Measurements from ENCODE around the gene CTNND2. TPM values are rescaled to one million over a fixed set of nuclear protein-coding genes. Genes with fewer than 3 reads are reported as not detected.

CTNND2 gene
- total and polyA plus RNA-seq, 4 donors: 0.05 to 0.50 (median 0.27) TPM

DNA sequence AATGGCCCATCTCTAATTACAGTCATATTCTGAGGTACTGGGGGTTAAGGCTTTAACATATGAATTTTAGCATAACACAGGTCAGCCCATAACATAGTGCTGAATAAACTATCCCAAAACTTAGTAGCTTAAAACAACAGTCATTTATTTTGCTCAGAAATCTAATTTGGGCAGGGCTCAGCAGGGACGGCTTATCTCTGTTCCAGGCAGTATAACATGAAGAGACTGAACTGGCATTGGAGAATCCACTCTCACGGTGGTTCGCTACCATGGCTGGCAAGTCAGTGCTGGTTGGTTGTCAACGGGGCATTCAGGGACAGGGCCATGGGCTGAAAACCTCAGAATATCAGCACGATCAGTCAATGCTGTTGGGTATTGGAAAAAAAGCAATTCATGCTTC is 622.4 kb downstream of the CTNND2 start:
- Histone ChIP-seq H3K27ac (ENCODE audit: low read depth in 1 of 2, low read length in 2 of 2) (no peak overlapping the region), H3K4me3 (ENCODE audit: low read depth in 1 of 3, low read length in 3 of 3) (no peak overlapping the region), H3K27me3 (ENCODE audit: control insufficient read depth in 4 of 4, insufficient read depth in 4 of 4, low read length in 3 of 4) (no peaks in the 10 kb centered on the region), H3K9me3 (ENCODE audit: control insufficient read depth in 4 of 4, low read length in 3 of 4) (peaks cover 0 to 3% (median 2%) of the 10 kb centered on the region in 4 donors), H3K4me1 (ENCODE audit: control insufficient read depth in 4 of 4, insufficient read depth in 4 of 4, low read length in 3 of 4) (no peaks in the 10 kb centered on the region), H3K9ac (ENCODE audit: low read depth in 1 of 2, low read length in 2 of 2) (no peak overlapping the region), H3K36me3 (ENCODE audit: control insufficient read depth in 4 of 4, insufficient read depth in 3 of 4, low read depth in 1 of 4, low read length in 3 of 4) (no peaks in the 10 kb centered on the region)
- DNase-seq (ENCODE audit: low spot score): no peak
- 95% methylated on average over 5 of the region's 5 CpGs for WGBS
- TF ChIP-seq, protein P1, sequence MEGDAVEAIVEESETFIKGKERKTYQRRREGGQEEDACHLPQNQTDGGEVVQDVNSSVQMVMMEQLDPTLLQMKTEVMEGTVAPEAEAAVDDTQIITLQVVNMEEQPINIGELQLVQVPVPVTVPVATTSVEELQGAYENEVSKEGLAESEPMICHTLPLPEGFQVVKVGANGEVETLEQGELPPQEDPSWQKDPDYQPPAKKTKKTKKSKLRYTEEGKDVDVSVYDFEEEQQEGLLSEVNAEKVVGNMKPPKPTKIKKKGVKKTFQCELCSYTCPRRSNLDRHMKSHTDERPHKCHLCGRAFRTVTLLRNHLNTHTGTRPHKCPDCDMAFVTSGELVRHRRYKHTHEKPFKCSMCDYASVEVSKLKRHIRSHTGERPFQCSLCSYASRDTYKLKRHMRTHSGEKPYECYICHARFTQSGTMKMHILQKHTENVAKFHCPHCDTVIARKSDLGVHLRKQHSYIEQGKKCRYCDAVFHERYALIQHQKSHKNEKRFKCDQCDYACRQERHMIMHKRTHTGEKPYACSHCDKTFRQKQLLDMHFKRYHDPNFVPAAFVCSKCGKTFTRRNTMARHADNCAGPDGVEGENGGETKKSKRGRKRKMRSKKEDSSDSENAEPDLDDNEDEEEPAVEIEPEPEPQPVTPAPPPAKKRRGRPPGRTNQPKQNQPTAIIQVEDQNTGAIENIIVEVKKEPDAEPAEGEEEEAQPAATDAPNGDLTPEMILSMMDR (IDR thresholded peaks at IDR 0.05; ENCODE audit: low read depth, low read length, missing input control): no peak
- TF ChIP-seq, protein P2, sequence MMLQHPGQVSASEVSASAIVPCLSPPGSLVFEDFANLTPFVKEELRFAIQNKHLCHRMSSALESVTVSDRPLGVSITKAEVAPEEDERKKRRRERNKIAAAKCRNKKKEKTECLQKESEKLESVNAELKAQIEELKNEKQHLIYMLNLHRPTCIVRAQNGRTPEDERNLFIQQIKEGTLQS (IDR thresholded peaks at IDR 0.05): no peak
- TF ChIP-seq YY1 (IDR thresholded peaks at IDR 0.05) (no peak), JUND (IDR thresholded peaks at IDR 0.05) (no peak), RXRA (IDR thresholded peaks at IDR 0.05) (no peak), FOXA2 (IDR thresholded peaks at IDR 0.05) (no peak), RAD21 (IDR thresholded peaks at IDR 0.05) (no peak), HNF4G (IDR thresholded peaks at IDR 0.05) (no peak), GABPA (IDR thresholded peaks at IDR 0.05 in 1 of 2, conservative IDR thresholded peaks at IDR 0.05 in 1 of 2) (no peak), EGR1 (IDR thresholded peaks at IDR 0.05; ENCODE audit: low read depth in 2 of 2) (no peak), TAF1 (conservative IDR thresholded peaks at IDR 0.05) (no peak), HNF4A (conservative IDR thresholded peaks at IDR 0.05) (no peak)
- TF ChIP-seq, protein P3, sequence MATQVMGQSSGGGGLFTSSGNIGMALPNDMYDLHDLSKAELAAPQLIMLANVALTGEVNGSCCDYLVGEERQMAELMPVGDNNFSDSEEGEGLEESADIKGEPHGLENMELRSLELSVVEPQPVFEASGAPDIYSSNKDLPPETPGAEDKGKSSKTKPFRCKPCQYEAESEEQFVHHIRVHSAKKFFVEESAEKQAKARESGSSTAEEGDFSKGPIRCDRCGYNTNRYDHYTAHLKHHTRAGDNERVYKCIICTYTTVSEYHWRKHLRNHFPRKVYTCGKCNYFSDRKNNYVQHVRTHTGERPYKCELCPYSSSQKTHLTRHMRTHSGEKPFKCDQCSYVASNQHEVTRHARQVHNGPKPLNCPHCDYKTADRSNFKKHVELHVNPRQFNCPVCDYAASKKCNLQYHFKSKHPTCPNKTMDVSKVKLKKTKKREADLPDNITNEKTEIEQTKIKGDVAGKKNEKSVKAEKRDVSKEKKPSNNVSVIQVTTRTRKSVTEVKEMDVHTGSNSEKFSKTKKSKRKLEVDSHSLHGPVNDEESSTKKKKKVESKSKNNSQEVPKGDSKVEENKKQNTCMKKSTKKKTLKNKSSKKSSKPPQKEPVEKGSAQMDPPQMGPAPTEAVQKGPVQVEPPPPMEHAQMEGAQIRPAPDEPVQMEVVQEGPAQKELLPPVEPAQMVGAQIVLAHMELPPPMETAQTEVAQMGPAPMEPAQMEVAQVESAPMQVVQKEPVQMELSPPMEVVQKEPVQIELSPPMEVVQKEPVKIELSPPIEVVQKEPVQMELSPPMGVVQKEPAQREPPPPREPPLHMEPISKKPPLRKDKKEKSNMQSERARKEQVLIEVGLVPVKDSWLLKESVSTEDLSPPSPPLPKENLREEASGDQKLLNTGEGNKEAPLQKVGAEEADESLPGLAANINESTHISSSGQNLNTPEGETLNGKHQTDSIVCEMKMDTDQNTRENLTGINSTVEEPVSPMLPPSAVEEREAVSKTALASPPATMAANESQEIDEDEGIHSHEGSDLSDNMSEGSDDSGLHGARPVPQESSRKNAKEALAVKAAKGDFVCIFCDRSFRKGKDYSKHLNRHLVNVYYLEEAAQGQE (IDR thresholded peaks at IDR 0.05): no peak
- TF ChIP-seq, protein P4, sequence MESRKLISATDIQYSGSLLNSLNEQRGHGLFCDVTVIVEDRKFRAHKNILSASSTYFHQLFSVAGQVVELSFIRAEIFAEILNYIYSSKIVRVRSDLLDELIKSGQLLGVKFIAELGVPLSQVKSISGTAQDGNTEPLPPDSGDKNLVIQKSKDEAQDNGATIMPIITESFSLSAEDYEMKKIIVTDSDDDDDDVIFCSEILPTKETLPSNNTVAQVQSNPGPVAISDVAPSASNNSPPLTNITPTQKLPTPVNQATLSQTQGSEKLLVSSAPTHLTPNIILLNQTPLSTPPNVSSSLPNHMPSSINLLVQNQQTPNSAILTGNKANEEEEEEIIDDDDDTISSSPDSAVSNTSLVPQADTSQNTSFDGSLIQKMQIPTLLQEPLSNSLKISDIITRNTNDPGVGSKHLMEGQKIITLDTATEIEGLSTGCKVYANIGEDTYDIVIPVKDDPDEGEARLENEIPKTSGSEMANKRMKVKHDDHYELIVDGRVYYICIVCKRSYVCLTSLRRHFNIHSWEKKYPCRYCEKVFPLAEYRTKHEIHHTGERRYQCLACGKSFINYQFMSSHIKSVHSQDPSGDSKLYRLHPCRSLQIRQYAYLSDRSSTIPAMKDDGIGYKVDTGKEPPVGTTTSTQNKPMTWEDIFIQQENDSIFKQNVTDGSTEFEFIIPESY (IDR thresholded peaks at IDR 0.05): no peak
- TF ChIP-seq, protein P5, sequence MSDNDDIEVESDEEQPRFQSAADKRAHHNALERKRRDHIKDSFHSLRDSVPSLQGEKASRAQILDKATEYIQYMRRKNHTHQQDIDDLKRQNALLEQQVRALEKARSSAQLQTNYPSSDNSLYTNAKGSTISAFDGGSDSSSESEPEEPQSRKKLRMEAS (IDR thresholded peaks at IDR 0.05): no peak

DNA sequence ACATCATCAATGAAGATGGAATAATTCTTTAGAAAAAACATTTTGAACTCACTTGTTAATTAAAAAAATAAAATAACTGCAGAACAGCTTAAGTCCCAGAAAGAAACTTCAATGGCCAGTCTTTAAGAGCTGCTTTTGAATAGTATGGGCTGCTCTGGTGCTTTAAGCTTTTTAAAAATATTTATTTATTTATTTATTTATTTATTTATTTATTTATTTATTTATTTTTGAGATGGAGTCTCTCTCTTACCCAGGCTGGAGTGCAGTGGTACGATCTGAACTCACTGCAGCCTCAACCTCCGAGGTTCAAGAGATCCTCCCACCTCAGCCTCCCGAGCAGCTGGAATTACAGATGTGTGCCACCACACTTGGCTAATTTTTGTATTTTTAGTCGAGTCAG is 626.9 kb downstream of the CTNND2 start:
- 90% methylated on average over 4 of the region's 4 CpGs for WGBS
- TF ChIP-seq JUND (IDR thresholded peaks at IDR 0.05) (no peak), HNF4A (conservative IDR thresholded peaks at IDR 0.05) (no peak), GABPA (IDR thresholded peaks at IDR 0.05 in 1 of 2, conservative IDR thresholded peaks at IDR 0.05 in 1 of 2) (no peak), NR2F2 (IDR thresholded peaks at IDR 0.05) (no peak)
- TF ChIP-seq, protein P3 (IDR thresholded peaks at IDR 0.05): no peak
- Histone ChIP-seq H3K4me3 (ENCODE audit: low read depth in 1 of 3, low read length in 3 of 3) (no peak overlapping the region), H3K36me3 (ENCODE audit: control insufficient read depth in 4 of 4, insufficient read depth in 3 of 4, low read depth in 1 of 4, low read length in 3 of 4) (no peaks in the 10 kb centered on the region), H3K27ac (ENCODE audit: low read depth in 1 of 2, low read length in 2 of 2) (no peak overlapping the region), H3K27me3 (ENCODE audit: control insufficient read depth in 4 of 4, insufficient read depth in 4 of 4, low read length in 3 of 4) (no peaks in the 10 kb centered on the region), H3K9me3 (ENCODE audit: control insufficient read depth in 4 of 4, low read length in 3 of 4) (peaks cover 0 to 3% (median under 1%) of the 10 kb centered on the region in 4 donors), H3K4me1 (ENCODE audit: control insufficient read depth in 4 of 4, insufficient read depth in 4 of 4, low read length in 3 of 4) (no peaks in the 10 kb centered on the region), H3K9ac (ENCODE audit: low read depth in 1 of 2, low read length in 2 of 2) (no peak overlapping the region)
- no peak for DNase-seq (ENCODE audit: low spot score)
